NCI-H1436 treated with DMSO at 0.1 percent for 48 hours (cell line): ENCODE results near the gene SAA1.

ENCODE experiments used
- DNase-seq: peaks from one replicate; lab custom pipeline; 2025; lab: John Stamatoyannopoulos, UW

Gene SAA1

DNA sequence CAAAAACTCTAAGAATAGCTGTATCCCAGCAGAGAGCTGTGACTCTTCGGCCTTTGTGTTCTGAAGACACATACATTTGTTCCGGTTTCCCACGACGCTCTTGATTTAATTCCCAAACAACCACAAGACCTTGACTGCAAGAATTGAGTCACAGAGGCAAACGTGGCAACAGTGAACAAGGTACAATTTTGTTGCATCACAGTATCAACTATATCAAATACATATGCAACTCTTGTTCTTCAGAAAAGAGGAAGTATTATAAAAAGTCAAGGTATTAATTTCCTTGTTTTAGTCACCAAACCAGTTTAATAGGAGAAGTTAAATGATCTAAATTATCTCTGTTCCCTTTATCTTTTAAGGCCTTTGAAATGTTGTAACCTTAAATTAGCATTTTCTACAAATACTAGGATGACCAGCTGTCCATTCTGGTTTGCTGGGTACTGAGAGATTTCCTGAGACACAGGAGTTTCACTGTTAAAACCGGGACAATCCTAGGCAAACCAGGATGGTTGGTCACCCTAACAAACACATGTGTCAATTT lies 44.8 kb downstream of the SAA1 start:
- no peak for DNase-seq

DNA sequence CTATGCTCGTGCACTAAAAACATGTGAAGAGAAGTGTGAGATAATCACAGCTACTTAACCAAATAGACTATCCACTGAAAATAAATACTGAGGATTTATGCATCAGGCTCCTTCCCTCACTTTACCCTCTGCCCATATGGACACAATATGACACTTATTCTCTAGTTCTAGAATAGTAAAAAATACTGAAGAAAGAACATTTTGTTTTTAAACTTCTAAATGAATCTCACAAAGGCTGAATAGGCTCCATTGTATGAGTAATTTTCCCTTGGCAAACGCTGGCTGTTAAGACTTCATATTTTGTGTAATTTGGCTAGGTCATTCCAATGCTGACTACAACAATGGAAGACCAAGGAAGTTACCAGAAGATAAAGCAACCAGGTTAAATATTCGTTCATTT lies 45.9 kb downstream of the SAA1 start:
- DNase-seq: no peak

DNA sequence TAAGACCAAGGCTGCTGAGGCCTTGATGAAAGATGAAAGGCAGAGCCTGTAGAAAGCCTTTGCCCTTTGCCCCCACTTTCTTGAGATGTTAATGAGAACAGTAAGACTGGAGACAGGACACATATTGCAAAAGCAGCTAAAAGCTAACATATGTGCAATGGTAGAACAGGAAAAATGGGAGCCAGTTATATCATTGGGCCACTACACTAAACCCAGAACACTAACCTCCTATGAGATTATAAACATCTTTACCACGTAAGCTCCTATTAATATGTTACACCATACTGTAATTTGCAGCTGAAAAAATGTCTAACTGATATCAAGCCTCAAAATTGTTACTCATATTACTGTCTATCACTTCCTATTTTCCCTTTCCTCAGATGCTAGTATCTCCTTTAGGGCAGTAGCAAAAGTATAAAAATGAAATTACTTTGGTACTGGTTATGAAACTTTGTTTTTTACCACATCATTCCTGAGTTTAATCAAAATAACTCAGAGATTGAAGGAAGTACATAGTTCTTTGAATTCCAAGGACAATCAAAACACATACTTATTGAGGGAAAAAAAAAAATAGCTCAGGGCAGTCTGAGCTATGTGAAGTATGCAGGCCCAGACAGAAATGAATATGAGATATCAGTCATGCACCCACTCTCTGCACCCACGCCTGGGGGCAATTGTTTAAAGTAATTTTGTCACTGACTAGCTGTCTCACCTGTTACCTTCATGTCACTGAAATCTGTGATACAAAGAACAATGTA lies 46.8 kb downstream of the SAA1 start:
- no peak for DNase-seq

DNA sequence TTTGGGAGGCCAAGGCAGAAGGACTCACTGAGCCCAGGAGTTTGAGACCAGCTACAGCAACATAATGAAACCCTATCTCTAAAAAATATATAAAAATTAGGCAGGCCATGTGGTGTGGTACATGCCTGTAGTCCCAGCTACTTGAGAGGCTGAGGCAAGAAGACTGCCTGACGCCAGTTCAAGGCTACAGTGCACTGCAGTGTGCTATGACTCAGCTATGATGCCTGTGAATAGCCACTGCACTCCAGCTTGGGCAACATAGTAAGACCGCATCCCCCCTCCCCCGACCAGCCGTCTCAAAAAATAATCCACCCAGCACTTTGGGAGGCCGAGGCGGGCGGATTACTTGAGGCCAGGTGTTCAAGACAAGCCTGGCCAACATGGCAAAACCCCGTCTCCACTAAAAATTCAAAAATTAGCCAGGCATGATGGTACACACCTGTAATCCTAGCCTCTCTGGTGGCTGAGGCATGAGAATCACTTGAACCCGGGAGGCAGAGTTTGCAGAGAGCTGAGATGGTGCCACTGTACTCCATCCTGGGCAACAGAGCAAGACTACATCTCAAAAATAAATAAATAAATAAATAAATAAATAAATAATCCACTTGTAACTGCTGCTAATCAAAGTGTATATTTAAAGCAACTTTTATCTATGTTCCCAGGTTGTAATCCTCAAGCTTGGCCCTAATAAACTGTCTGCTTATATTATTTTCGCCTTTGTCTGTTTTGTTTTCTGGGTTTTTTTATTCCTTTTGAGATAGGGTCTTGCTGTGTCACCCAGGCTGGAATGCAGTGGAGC lies 48.1 kb downstream of the SAA1 start:
- DNase-seq: no peak

DNA sequence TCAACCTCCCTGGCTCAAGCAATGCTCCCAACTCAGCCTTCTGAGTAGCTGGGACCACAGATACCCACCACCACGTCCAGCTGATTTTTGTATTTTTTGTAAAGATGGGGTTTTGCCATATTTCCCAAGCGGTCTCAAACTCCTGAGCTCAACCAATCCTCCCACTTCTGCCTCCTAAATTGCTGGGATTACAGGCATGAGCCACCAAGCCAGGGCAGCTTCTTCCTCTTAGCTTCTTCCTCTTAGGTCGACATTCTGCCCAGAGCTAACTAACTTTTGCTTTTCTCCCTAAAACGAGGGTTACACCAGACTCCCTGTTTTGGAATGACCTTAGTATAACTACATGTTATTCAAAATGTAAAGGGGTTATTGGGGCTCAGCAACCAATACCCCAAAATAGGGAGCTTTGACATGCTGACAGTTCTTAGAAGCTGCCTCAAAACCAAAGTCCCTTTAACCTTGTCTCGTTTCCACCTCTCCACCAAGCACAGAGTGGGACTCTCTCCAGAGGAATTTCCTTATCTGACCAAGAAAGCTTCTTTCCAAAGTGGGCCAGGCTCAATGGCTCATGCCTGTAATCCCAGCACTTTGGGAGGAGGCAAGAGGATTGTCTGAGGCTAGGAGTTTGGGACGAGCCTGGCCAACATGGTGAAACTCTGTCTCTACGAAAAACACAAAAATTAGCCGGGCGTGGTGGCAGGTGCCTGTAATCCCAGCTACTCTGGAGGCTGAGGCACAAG lies 48.9 kb downstream of the SAA1 start:
- no peak for DNase-seq

DNA sequence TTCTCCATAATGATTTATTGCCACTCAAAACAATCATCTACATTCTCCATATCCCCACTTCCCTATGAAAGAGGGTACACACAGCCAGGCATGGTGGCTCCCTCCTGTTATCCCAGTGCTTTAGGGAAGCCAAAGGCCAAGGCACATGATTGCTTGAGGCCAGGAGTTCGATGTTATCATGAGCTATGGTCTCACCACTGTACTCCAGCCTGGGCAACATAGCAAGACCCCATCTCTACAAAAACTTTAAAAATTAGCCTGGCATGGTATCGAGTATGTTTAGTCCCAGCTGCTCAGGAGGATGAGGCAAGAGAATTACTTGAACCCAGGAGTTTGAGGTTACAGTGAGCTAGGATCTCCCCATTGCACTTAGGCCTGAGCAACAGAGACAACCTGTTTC lies 49.8 kb downstream of the SAA1 start:
- no peak for DNase-seq

DNA sequence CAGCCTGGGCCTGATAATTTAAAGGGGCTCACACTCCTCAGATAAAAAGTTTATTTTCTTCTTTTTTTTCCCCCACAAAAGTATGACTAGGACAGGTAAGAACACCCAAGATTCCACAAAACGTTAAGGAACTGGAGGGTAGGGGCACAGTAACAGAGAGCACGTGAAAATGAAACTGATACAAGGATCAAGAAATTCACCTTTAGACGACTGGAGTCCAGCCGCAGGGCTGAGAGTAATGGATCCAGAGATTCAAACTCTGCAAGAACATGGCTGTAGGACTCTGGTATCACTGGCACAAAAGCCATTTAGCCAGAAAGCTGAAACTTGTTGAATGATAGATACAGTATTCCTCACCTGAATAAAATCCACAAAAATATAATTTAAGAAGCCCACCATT lies 51.5 kb downstream of the SAA1 start:
- no peak for DNase-seq
